ENCODE measurements around the gene NOXA1. TPM values are rescaled to one million over a fixed set of nuclear protein-coding genes. Genes with fewer than 3 reads are reported as not detected.

The NOXA1 gene, protein sequence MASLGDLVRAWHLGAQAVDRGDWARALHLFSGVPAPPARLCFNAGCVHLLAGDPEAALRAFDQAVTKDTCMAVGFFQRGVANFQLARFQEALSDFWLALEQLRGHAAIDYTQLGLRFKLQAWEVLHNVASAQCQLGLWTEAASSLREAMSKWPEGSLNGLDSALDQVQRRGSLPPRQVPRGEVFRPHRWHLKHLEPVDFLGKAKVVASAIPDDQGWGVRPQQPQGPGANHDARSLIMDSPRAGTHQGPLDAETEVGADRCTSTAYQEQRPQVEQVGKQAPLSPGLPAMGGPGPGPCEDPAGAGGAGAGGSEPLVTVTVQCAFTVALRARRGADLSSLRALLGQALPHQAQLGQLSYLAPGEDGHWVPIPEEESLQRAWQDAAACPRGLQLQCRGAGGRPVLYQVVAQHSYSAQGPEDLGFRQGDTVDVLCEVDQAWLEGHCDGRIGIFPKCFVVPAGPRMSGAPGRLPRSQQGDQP
- 0.34 and 0.55 TPM in 2 replicates for total RNA-seq (2021; fragmentation: NEBNext Ultra II Directional; extraction: Animal tissue kit (Norgen Biotek cat#: 25700))
- polyA plus RNA-seq (2011; rRNA removed) = 0.91 and 1.5 TPM in 2 replicates
- polyA plus RNA-seq (2011; cell fraction: cytosol; rRNA removed) = 1.3 TPM
- polyA plus RNA-seq (2011; cell fraction: nucleus; rRNA removed) = 4.7 TPM
- polyA plus RNA-seq (2012, experiment 1 of 2) = 0.41 to 1.2 TPM (median 0.88 TPM) in 4 replicates
- polyA plus RNA-seq (2012, experiment 2 of 2) = 0.25 TPM
- 0.53 TPM for polyA plus RNA-seq (2013, experiment 1 of 2)
- polyA plus RNA-seq (2013, experiment 2 of 2) = 0.44 TPM
- not detected in 2 replicates for polyA minus RNA-seq (2011; rRNA and poly(A)+ RNA removed)
- polyA minus RNA-seq (2011; cell fraction: cytosol; rRNA and poly(A)+ RNA removed) = 0.81 TPM
- polyA minus RNA-seq (2011; cell fraction: nucleus; rRNA and poly(A)+ RNA removed) = 1.5 TPM
- long read RNA-seq, experiment 1 = 0 reads
- long read RNA-seq, experiment 2 = 0 reads

DNA sequence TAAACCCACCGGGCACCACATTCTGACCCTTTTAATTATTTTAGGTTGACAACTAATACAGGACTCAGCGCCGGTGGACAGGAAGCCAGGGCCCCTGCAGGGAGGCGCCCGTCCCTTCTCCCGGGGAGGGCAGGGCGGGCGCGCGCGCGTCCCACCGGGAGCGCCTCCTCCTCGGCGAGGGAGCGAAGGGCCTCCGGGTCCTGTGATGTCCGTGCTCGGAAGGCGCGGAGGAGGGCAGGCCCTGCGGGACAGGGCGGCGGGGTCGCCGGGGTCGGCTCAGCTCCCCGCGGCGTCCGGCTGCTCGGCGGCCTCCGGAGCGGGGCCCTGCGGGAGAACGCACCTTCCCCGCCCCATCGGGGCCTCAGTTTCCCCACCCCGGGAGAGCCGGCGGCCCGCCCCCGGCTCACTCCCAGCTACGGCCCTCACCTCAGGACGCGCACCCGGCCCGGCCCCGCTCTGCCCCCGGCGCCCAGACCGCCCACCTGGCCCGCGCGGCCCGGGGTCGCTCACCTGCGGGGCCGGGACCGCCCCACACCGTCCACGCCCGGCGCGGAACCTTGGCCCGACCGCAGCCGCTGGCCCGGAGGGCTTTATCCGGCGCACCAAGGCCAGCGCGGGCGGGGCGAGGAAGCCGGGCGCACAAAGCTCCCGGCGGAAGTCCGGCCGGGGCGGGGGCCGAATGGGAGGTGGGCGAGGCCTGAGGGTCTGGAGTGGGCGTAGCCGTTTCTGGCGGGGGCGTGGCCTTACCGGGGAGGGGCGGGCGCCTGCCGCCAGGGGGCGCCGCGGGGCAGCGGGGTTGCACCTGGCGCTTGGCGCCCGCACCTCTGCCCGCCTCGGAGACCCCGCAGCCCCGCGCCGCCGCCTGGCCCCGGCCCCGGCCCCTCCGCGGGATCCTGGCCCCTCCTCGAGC lies at the start of gene NOXA1, which contains the start of gene EXD3:
Gene NOXA1, plus strand, starts transcription at position 790 of the 910 bp plus-strand sequence. CDS start 137 bp downstream, outside the sequence.
Gene EXD3, minus strand, starts transcription at position 559 of the 910 bp plus-strand sequence. CDS start 27,805 bp downstream, outside the sequence.
- no peak within 1 kb of the TSS for H2BK12ac ChIP-seq (ENCODE audit: low read depth, low read length)
- no peak within 1 kb of the TSS for H2BK5ac ChIP-seq (ENCODE audit: low read depth, low read length)
- peak within 1 kb of the TSS; percentile 92 to 98 for H3K4me2 ChIP-seq (ENCODE audit: insufficient read depth in 1 of 2, low read depth in 2 of 2, low read length in 2 of 2)
- peaks cover 0 to 13% (median 2%) of the 10 kb centered on the region in 4 experiments; a peak in 4 of 7 replicates for H3K27me3 ChIP-seq (replicated peaks in 1 of 4; ENCODE audit: control insufficient read depth in 3 of 4, extremely low read depth in 1 of 4, insufficient read depth in 3 of 4, low read length in 3 of 4)
- CTCF ChIA-PET (ENCODE audit: partially characterized antibody) = interaction anchor here (0.6 to 2.4 kb wide), 17 partner anchors 9 to 146 kb away, joined by 3 to 8 read pairs (median 3); partner anchors contain the start of gene TOR4A
- H3K4ac ChIP-seq (replicated peaks; ENCODE audit: insufficient read length, low read depth, low read length) = no peak within 1 kb of the TSS
- peaks cover 0 to 2% (median 0%) of the 10 kb centered on the region in 4 experiments; a peak in 1 of 7 replicates for H3K4me1 ChIP-seq (replicated peaks in 1 of 4; ENCODE audit: control insufficient read depth in 3 of 4, insufficient read depth in 4 of 4, low read length in 3 of 4)
- no peaks in the 10 kb centered on the region for H3K9me3 ChIP-seq (ENCODE audit: insufficient read depth in 2 of 2, low read depth in 1 of 2, low read length in 1 of 2)
- no peaks in the 10 kb centered on the region for H3K36me3 ChIP-seq (ENCODE audit: control insufficient read depth in 2 of 4, insufficient read depth in 4 of 4, low read length in 3 of 4)
- peaks cover 0 to 1% of the 10 kb centered on the region in 2 experiments for H4K20me1 ChIP-seq (replicated peaks in 1 of 2; ENCODE audit: control insufficient read depth in 1 of 2, insufficient read depth in 2 of 2, low read length in 2 of 2)
- WGBS, 2 experiments (ENCODE audit: extremely low coverage in 1 of 2, insufficient coverage in 1 of 2, insufficient read length in 1 of 2, insufficient replicate concordance in 2 of 2, low coverage in 1 of 2, low lambda C conversion rate in 2 of 2, missing lambda C conversion rate in 1 of 2) = 1% methylated on average over 16 of the region's 113 CpGs; no CpG with 5 or more reads in 1 of the 2 experiments
- H2BK15ac ChIP-seq (ENCODE audit: low read length) = no peak within 1 kb of the TSS
- peak within 1 kb of the TSS; percentile 25 to 59 (median 40); a peak in 5 of 7 replicates for H3K9ac ChIP-seq (replicated peaks in 1 of 4; ENCODE audit: extremely low read depth in 1 of 4, low read depth in 3 of 4, low read length in 3 of 4)
- no peak within 1 kb of the TSS for H3K56ac ChIP-seq (replicated peaks; ENCODE audit: insufficient read length, low read depth, low read length)
- peak within 1 kb of the TSS; percentile 73 for H4K5ac ChIP-seq (ENCODE audit: insufficient read length, low read depth, low read length)
- H3K79me2 ChIP-seq (ENCODE audit: control insufficient read depth in 1 of 2, insufficient read depth in 2 of 2, low read length in 2 of 2) = peaks cover 0 to 5% of the 10 kb centered on the region in 2 experiments; a peak in 1 of 4 replicates
- DNase-seq (ENCODE audit: low read depth in 1 of 2, low spot score in 2 of 2) = peak; percentile 68 to 99
- H4K8ac ChIP-seq (ENCODE audit: extremely low read depth, insufficient read depth, low read length) = peak within 1 kb of the TSS; percentile 93
- POLR2A ChIA-PET (ENCODE audit: partially characterized antibody) = interaction anchor here (0.6 to 2.1 kb wide), 12 partner anchors 10 to 291 kb away, joined by 3 to 11 read pairs (median 4); partner anchors contain the start of gene ENTPD8
- H3K79me1 ChIP-seq (ENCODE audit: low read depth, low read length) = no peaks in the 10 kb centered on the region
- H2AK5ac ChIP-seq (ENCODE audit: low read depth, low read length) = no peak within 1 kb of the TSS
- peak within 1 kb of the TSS; percentile 81 for H2AFZ ChIP-seq (ENCODE audit: low read length)
- no peak within 1 kb of the TSS for H3K14ac ChIP-seq (ENCODE audit: insufficient read length)
- no peak within 1 kb of the TSS for H3K27ac ChIP-seq (ENCODE audit: low read depth, low read length)
- H2BK120ac ChIP-seq (replicated peaks; ENCODE audit: low read depth, low read length) = no peak within 1 kb of the TSS
- H3K23ac ChIP-seq (ENCODE audit: insufficient read length) = no peak within 1 kb of the TSS
- peak within 1 kb of the TSS; percentile 51 for H3K18ac ChIP-seq (ENCODE audit: extremely low read depth, low read length)
- H2BK20ac ChIP-seq (ENCODE audit: low read length) = no peak within 1 kb of the TSS
- FAIRE-seq = no peak
- peak within 1 kb of the TSS; percentile 70 to 84 (median 80) for H3K4me3 ChIP-seq (ENCODE audit: extremely low read depth in 1 of 4, insufficient read depth in 2 of 4, low read depth in 3 of 4, low read length in 4 of 4)
- no peak within 1 kb of the TSS for H4K91ac ChIP-seq (replicated peaks; ENCODE audit: insufficient read length, low read length)
- H3K23me2 ChIP-seq (ENCODE audit: low read depth, low read length) = peaks cover 9% of the 10 kb centered on the region; the same call in 1 of the 2 replicates
- TF ChIP-seq ASH2L (IDR thresholded peaks at IDR 0.05; ENCODE audit: low read length) = peak; percentile 61
- no peak for TF ChIP-seq FOSL1 (IDR thresholded peaks at IDR 0.05; ENCODE audit: insufficient read depth, low read depth, low read length)
- no peak for TF ChIP-seq BRCA1 (IDR thresholded peaks at IDR 0.05; ENCODE audit: low read depth, low read length)
- TF ChIP-seq POLR2A (IDR thresholded peaks at IDR 0.05; ENCODE audit: control extremely low read depth in 1 of 2, low read depth in 2 of 2, low read length in 2 of 2) = no peak
